EL (cell line): ENCODE measurements around the gene TJAP1.

Experiments used
- DNase-seq: peaks from one replicate; pipeline ENCODE4 v3.0.0-alpha.2; 2016

Gene TJAP1

GRCh38 chr6:43477235-43478007 is at the start of gene TJAP1:
TJAP1 (plus strand) TSS chr6:43477570; CDS start chr6:43499002, 21,432 bp downstream.
- DNase-seq, result peak; percentile 90

- no peak for DNase-seq
Measured at GRCh38 chr6:43428112-43428570, 49.2 kb upstream of the TJAP1 start.

- DNase-seq, result no peak
Measured at GRCh38 chr6:43428874-43429273, 48.5 kb upstream of the TJAP1 start.

GRCh38 chr6:43432009-43432945 is 45.1 kb upstream of the TJAP1 start:
- DNase-seq, result no peak

- DNase-seq, result no peak
Measured at GRCh38 chr6:43433148-43433547, 44.2 kb upstream of the TJAP1 start.

GRCh38 chr6:43434001-43434840 is 43.1 kb upstream of the TJAP1 start:
- no peak for DNase-seq

GRCh38 chr6:43434943-43435342 is 42.4 kb upstream of the TJAP1 start:
- no peak for DNase-seq

GRCh38 chr6:43435682-43436437 is 41.5 kb upstream of the TJAP1 start:
- no peak for DNase-seq

GRCh38 chr6:43436577-43437282 is 40.6 kb upstream of the TJAP1 start:
- peak; percentile 79 for DNase-seq

GRCh38 chr6:43437700-43438099 is 39.7 kb upstream of the TJAP1 start:
- no peak for DNase-seq

GRCh38 chr6:43442935-43443334 is 34.4 kb upstream of the TJAP1 start:
- DNase-seq, result no peak

- no peak for DNase-seq
Measured at GRCh38 chr6:43444036-43444435, 33.3 kb upstream of the TJAP1 start.

- DNase-seq, result no peak
Measured at GRCh38 chr6:43444582-43444981, 32.8 kb upstream of the TJAP1 start.

- no peak for DNase-seq
Measured at GRCh38 chr6:43445576-43445975, 31.8 kb upstream of the TJAP1 start.

GRCh38 chr6:43447604-43448003 is 29.8 kb upstream of the TJAP1 start:
- no peak for DNase-seq

- no peak for DNase-seq
Measured at GRCh38 chr6:43448916-43449315, 28.5 kb upstream of the TJAP1 start.

GRCh38 chr6:43450699-43451131 is 26.7 kb upstream of the TJAP1 start:
- DNase-seq, result no peak

- no peak for DNase-seq
Measured at GRCh38 chr6:43451348-43451747, 26.0 kb upstream of the TJAP1 start.

GRCh38 chr6:43451939-43452338 is 25.4 kb upstream of the TJAP1 start:
- no peak for DNase-seq

- no peak for DNase-seq
Measured at GRCh38 chr6:43452896-43453295, 24.5 kb upstream of the TJAP1 start.

GRCh38 chr6:43453831-43454230 is 23.5 kb upstream of the TJAP1 start:
- no peak for DNase-seq
